WERI-Rb-1 (cell line): Measurements from ENCODE around the gene ROR1.

ENCODE experiments used
- DNase-seq: peaks from one replicate; pipeline ENCODE4 v3.0.0-alpha.2; 2020
- H3K27ac ChIP-seq: fragments of 250-450 bp; sonication (Bioruptor Pico); 2 replicates; pipeline ENCODE4 v1.5.1; 2020; ENCODE audit warnings: mild to moderate bottlenecking, moderate library complexity
- H3K27me3 ChIP-seq: fragments of 250-450 bp; sonication (Bioruptor Pico); 2 replicates; pipeline ENCODE4 v1.5.1; 2021; ENCODE audit warnings: mild to moderate bottlenecking, low read depth, moderate library complexity; ENCODE audit not compliant: insufficient read depth, severe bottlenecking
- H3K36me3 ChIP-seq: fragments of 250-450 bp; sonication (Bioruptor Pico); 2 replicates; pipeline ENCODE4 v1.5.1; 2020; ENCODE audit warnings: mild to moderate bottlenecking, moderate library complexity
- H3K4me3 ChIP-seq: 2 replicates; pipeline ENCODE4 v1.5.1; 2011; ENCODE audit warnings: low read depth, mild to moderate bottlenecking, control low read depth, low read length
- H3K9me3 ChIP-seq: fragments of 250-450 bp; sonication (Bioruptor Pico); 2 replicates; pipeline ENCODE4 v1.5.1; 2021; ENCODE audit warnings: mild to moderate bottlenecking, moderate library complexity; ENCODE audit not compliant: severe bottlenecking
- CTCF ChIP-seq: IDR thresholded peaks from 2 replicates; pipeline ENCODE4 v1.5.1; 2011; ENCODE audit warnings: low read depth, mild to moderate bottlenecking, control low read depth, inconsistent platforms, low read length

The ROR1 gene

GRCh38 chr1:63907051-63907450 lies 133.2 kb downstream of the ROR1 start:
- Histone ChIP-seq H3K27ac (no peak overlapping the region), H3K4me3 (no peak overlapping the region), H3K27me3 (no peaks in the 10 kb centered on the region), H3K36me3 (no peaks in the 10 kb centered on the region), H3K9me3 (no peaks in the 10 kb centered on the region)
- DNase-seq = no peak
- TF ChIP-seq CTCF = no peak

- no peaks in the 10 kb centered on the region for H3K27me3 ChIP-seq
- TF ChIP-seq CTCF = no peak
- no peaks in the 10 kb centered on the region for H3K36me3 ChIP-seq
- no peak overlapping the region for H3K4me3 ChIP-seq
- H3K9me3 ChIP-seq = no peaks in the 10 kb centered on the region
- no peak overlapping the region for H3K27ac ChIP-seq
- DNase-seq = no peak
Measured at GRCh38 chr1:63908016-63908415, 134.2 kb downstream of the ROR1 start.

GRCh38 chr1:63909526-63909925 lies 135.7 kb downstream of the ROR1 start:
- no peak for TF ChIP-seq CTCF
- Histone ChIP-seq H3K27me3 (no peaks in the 10 kb centered on the region), H3K4me3 (no peak overlapping the region), H3K27ac (no peak overlapping the region), H3K36me3 (no peaks in the 10 kb centered on the region), H3K9me3 (no peaks in the 10 kb centered on the region)
- no peak for DNase-seq

GRCh38 chr1:63911049-63911448 lies 137.2 kb downstream of the ROR1 start:
- no peak for DNase-seq
- Histone ChIP-seq H3K9me3 (no peaks in the 10 kb centered on the region), H3K27me3 (no peaks in the 10 kb centered on the region), H3K36me3 (no peaks in the 10 kb centered on the region), H3K27ac (no peak overlapping the region), H3K4me3 (no peak overlapping the region)
- TF ChIP-seq CTCF = no peak

- Histone ChIP-seq H3K27me3 (no peaks in the 10 kb centered on the region), H3K27ac (no peak overlapping the region), H3K4me3 (no peak overlapping the region), H3K36me3 (no peaks in the 10 kb centered on the region), H3K9me3 (no peaks in the 10 kb centered on the region)
- TF ChIP-seq CTCF = no peak
- no peak for DNase-seq
Measured at GRCh38 chr1:63912643-63913042, 138.8 kb downstream of the ROR1 start.

GRCh38 chr1:63913533-63913932 lies 139.7 kb downstream of the ROR1 start:
- H3K4me3 ChIP-seq = no peak overlapping the region
- no peaks in the 10 kb centered on the region for H3K9me3 ChIP-seq
- H3K36me3 ChIP-seq = no peaks in the 10 kb centered on the region
- no peak overlapping the region for H3K27ac ChIP-seq
- TF ChIP-seq CTCF = no peak
- no peaks in the 10 kb centered on the region for H3K27me3 ChIP-seq
- no peak for DNase-seq
